Hematopoietic multipotent progenitor cell treated with erythropoietin and hydrocortisone succinate and interleukin-3 and kit ligand, for 6 days (in vitro differentiated cells): Measurements from ENCODE around the gene EDRF1.
A peak's percentile ranks its signal among the peaks of the same experiment; 100 is the strongest.

Experiments used
- DNase-seq: peaks from one replicate; pipeline ENCODE4 v3.0.0-alpha.2; 2015

EDRF1 gene

GRCh38 chr10:125762692-125763648 is 43.5 kb downstream of the EDRF1 start:
- no peak for DNase-seq

DNA sequence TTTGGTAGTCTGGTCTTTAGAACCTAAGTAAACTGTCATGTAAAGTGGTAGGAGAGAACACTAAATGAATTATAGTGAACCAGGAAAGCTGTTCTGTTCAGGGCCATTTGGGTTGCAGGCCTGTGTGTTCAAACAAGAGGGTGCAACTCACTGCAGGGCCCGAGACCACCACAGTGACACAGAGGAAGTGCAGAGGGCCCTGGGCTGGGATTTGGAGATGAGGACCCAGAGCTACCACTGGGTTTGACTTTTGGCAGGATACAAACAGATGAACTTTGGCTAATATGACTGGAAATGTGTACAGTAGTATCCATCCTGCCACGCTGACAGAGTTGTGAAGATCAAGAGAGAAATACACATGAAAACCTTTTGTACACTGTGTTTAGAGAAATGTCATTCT is 46.3 kb downstream of the EDRF1 start:
- no peak for DNase-seq

DNA sequence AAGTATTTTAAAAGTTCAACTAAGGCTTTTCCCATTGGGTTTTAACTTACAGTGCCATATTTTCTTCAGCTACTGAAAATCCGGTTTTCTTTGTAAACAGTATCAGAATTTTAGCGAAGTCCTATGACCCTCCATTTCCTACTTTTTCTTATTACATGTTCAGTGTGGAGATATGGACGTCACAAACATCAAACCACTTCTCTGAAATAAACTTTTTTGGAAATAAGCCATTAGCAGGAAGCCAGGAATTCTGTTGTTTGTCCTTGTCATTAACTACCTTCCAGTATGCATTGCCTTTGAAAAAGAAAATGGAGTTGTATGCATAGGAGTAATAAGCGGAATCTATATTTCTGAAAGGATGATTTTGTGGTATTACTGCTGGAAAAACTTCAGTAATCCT is 47.0 kb downstream of the EDRF1 start:
- no peak for DNase-seq

DNA sequence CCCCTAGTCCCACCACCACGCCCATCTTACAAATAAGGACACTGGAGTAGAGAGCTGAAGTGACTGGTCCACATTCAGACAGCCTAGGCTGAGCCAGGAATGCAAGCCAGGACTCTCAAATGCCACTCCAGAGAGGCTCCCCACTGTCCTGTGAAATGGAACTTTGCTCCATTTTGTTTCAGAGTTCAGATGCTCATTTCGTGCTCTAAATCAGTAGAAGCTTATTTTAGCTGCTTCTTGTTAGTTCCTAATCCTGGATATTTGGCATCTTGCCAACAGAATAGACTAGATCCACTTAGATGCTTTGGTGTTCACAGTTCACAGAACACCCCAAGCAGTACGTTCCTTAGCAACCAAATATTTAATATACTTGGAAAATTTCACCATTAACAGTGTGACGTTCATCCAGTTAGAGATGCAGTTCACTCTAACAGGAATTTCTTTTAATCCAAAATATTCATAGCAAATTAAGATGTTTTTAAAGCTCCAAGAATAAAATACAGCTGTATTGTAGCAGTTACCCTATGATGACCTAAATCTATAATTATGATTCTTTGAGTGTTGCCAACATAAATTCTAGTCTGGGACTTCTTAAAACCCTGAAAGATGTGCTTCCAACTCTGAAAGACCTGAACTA is 48.8 kb downstream of the EDRF1 start:
- DNase-seq = peak; percentile 43

GRCh38 chr10:125769175-125769574 is 49.7 kb downstream of the EDRF1 start:
- no peak for DNase-seq

- DNase-seq = no peak
These were observed 51.3 kb downstream of the EDRF1 start for GRCh38 chr10:125770844-125771243.

GRCh38 chr10:125772112-125772863 is 52.8 kb downstream of the EDRF1 start:
- no peak for DNase-seq

DNA sequence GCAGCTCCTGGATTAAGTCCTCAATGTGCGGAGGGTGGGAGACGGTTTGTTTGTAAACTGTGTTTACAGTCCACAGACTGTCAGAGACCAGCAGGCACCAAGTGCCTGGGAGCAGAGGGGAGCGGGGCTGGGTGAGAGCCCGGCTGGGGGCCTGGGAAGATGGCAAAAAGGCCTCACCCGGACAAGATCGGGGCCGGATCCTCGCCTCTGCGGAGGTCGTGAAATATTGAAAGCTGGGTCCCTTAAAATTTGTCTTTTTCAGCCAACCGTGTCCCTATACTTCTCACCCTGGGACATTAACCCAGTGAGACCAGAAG is 53.3 kb downstream of the EDRF1 start:
- DNase-seq = no peak

DNA sequence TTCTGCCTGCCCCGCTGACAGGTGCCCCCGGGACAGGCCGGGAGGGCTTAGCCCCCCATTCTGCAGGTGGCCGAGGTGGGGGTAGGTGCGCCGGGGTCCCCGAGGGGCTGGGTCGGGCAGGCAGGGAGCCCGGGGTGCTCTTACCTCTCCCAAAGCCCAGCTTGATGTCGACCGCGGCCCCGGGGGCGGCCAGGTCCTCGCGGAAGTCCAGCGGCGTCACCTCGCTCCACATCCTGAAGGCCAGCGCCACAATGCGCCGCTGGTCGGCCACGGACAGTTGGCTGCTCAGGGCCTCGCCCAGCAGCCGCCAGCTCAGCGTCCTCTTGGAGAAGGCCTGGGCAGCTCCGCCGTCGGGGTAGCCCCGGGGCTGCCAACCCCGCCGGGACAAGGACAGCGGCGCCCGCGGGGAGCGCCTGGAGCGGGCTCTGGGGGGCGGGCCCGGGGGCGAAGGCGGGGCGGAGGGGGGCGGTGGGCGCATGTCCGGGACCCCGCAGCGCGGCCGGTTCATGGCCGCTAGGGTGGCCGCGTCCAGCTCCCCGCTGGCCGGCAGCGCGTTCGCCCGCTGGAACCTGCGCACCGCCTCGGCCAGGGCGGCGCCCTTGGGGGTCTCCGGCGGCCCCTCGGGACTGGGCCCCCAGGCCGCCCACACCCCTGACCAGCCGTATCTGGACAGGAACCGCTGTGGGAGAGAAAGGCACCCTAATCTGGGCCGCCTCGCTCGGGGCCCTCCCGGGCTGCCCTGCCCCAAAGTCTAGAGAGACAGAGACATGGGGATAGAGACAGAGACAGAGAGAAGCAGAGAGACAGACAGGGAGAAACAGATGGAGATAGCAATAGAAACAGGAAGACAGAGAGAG is 54.4 kb downstream of the EDRF1 start:
- DNase-seq = no peak

- no peak for DNase-seq
These were observed 55.2 kb downstream of the EDRF1 start for GRCh38 chr10:125774581-125775191.

DNA sequence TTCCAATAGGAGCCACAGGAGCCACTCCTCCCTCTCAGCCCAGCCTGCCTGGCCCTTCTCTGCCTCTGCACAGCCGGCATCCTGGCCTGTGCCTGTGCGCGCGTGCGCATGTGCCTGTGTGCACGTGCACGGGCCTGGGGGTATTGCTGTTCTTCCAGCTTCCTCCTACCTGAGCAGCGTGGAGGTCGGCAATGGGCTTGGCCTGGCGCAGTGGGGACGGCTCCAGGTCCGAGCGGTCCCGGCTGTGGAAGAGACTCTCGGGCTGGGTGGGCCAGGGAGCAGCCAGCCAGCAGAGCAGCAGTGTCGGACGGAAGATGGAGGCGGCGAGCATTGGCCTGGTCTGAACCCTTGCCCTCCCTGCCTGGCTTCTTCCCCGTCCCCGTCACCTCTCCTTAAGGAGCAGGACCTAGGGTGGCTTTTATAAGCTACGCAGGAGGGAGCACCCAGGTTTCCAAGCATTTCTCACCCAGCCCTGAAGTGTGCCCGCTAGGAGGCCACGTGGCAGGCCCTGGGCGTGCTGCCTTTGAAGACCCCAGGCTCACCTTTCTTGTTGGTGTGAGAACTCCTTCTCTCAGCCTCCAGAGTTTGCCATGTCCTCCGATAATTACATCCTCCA is 56.1 kb downstream of the EDRF1 start, which contains the start of gene MMP21:
Gene MMP21 (minus strand): TSS at position 331 of the 616 bp plus-strand sequence. CDS start 0 bp downstream, at position 331.
- no peak for DNase-seq

GRCh38 chr10:125777806-125778205 is 58.3 kb downstream of the EDRF1 start:
- no peak for DNase-seq

DNA sequence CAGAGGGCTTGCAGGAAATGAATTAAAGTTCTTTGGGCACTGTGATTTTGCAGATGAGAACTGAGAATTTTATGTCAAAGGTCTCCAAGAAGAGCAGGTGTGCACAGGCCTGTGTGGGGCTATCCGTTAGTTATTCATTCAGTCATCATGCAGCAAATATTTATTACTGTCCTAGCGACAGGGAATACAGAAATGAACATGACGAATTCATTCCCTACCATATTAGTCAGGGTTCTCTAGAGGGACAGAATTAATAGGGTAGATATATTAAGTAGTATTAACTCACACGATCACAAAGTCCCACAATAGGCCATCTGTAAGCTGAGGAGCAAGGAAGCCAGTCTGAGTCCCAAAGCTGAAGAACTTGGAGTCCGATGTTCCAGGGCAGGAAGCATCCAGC is 59.0 kb downstream of the EDRF1 start:
- no peak for DNase-seq

- no peak for DNase-seq
These were observed 60.2 kb downstream of the EDRF1 start for GRCh38 chr10:125779403-125780327.

DNA sequence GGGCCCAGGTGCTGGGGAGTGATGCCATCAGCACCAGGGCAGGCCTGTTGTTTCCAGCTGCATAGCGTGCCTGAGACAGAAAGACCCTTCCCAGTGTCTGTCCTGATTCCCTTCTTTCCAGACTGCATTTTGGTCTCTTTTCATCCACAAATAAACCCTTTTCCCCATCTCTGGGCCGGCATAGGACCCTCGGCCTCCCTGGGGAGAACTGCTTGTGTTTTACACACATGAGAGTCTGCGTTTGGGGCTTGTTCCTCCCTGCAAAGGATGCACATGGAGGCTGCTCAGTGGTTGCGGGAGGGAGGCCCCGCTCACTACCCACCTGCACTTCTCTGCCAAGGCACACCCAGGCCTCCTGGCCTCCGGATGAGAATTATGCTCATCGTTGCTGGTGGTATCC is 61.9 kb downstream of the EDRF1 start:
- DNase-seq = no peak

GRCh38 chr10:125782054-125782453 is 62.5 kb downstream of the EDRF1 start:
- no peak for DNase-seq

DNA sequence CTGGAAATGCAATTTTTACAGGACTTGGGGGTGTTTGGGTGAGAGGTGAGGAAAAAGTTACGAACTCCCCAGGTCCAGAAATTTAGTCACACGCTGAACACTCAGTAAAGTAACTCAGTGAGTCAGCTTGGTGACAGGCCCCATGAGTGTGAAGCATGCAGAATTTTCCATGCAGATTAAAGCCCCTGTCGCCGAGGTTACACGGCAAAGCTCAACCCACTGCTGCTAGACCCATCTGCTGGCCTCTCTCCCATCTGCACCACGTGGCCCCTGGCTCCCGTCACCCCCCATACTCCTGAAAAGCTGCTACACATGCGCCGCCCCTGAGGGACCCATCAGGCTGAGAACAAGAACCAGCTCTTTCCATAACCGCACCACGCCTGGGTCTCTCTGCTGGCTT is 63.1 kb downstream of the EDRF1 start:
- DNase-seq = no peak

GRCh38 chr10:125783408-125783807 is 63.9 kb downstream of the EDRF1 start:
- DNase-seq = no peak

DNA sequence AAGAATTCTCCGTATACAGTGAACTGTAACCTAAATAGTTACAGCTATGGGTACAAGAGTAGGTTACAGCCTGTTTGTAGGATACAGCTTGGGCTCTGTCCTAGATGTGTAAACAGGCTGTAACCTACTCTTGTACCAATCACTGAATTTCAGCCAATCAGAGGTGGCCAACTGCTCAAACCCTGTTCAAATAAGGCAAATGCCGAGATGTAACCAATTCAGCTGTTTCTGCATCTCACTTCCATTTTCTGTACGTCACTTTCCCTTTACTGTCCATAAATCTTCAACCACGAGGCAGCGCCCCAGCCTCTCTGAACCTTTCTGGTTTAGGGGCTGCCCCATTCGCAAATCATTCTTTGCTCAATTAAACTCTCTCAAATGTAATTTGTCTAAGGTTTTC is 64.4 kb downstream of the EDRF1 start:
- peak; percentile 8 for DNase-seq

DNA sequence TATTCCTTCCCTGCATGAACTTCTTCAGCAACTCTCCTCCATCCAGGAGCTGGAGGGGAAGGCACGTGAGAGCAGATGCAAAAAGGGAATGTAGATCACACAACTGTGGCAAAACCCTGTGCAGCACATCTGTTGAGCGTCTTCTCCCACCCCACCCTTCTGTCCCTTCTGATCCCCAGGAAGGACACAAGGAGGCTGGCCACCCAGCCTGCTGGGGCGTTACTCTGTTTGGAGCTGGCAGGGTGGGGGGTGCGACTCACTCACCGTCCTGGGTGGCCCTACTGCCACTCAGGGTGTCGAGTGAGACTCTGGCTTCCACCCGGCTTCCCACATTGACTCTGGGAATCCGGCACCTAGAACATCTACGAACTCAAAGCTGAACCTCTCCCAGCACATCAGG is 66.3 kb downstream of the EDRF1 start:
- no peak for DNase-seq
